Prostate gland (tissue), 2 donors: ENCODE data around the gene SNX13. TPM values are rescaled to one million over a fixed set of nuclear protein-coding genes. Genes with fewer than 3 reads are reported as not detected.

Experiments used
- DNase-seq: peaks from one replicate; pipeline ENCODE4 v3.0.0-alpha.2; 2019; ENCODE audit warnings: low spot score
- H3K27ac ChIP-seq, 2 donors: fragments of 200-600 bp; sonication (generic); 2 replicates each; pipeline ENCODE4 v1.5.1; 2017 to 2019
- H3K27me3 ChIP-seq: fragments of 200-600 bp; sonication (generic); replicated peaks from 2 replicates; pipeline ENCODE4 v1.5.1; 2019; ENCODE audit not compliant: insufficient read depth
- H3K36me3 ChIP-seq, 2 donors: fragments of 200-600 bp; sonication (generic); 1 replicate in 1 of 2; 2 replicates in 1 of 2; pipeline versions ENCODE4 v1.5.1 to v1.8.1; 2017 to 2019
- H3K4me1 ChIP-seq: fragments of 200-600 bp; sonication (generic); replicated peaks from 2 replicates; pipeline ENCODE4 v1.5.1; 2019
- H3K4me3 ChIP-seq, 2 donors: fragments of 200-600 bp; sonication (generic); 2 replicates each; pipeline ENCODE4 v1.5.1; 2017 to 2019
- H3K9me3 ChIP-seq: fragments of 200-600 bp; sonication (generic); 2 replicates; pipeline ENCODE4 v1.5.1; 2017
- CTCF ChIP-seq, 4 experiments: fragments of 200-600 bp in 2 of 4; fragments of 450-650 bp in 2 of 4; sonication (generic) in 2 of 4; IDR thresholded peaks; 1 replicate in 3 of 4; 2 replicates in 1 of 4; pipeline ENCODE4 v1.5.1; 2016 to 2019; ENCODE audit warnings: antibody characterized with exemption in 4 of 4, mild to moderate bottlenecking in 2 of 4, moderate library complexity in 2 of 4
- POLR2A ChIP-seq: fragments of 450-650 bp; IDR thresholded peaks from one replicate; pipeline ENCODE4 v1.6.1; 2016; ENCODE audit warnings: antibody characterized with exemption, mild to moderate bottlenecking
- POLR2AphosphoS5 ChIP-seq: sonication (generic); formaldehyde crosslinking; IDR thresholded peaks from one replicate; pipeline ENCODE4 v1.6.1; 2017; ENCODE audit warnings: antibody characterized with exemption
- WGBS: methylation state at CpG from one replicate; pipeline ENCODE4 v1.1.5; 2018; 5-methylcytosine and 5-hydroxymethylcytosine counted together
- intact Hi-C: fragments of 100-400 bp; cut with DNase I; formaldehyde crosslinking; loops from one replicate; pipeline ENCODE4 v1.14.2; 2022
- total RNA-seq, 2 donors: library from RNA; depleted of rRNA; stranded (reverse); fragments of >200 nt; gene quantifications; one replicate each; pipeline ENCODE4 v1.1.0, GENCODE V29; 2016

The SNX13 gene
- total RNA-seq, 2 donors from 2014 or later: 46.9 to 63.5 TPM

DNA sequence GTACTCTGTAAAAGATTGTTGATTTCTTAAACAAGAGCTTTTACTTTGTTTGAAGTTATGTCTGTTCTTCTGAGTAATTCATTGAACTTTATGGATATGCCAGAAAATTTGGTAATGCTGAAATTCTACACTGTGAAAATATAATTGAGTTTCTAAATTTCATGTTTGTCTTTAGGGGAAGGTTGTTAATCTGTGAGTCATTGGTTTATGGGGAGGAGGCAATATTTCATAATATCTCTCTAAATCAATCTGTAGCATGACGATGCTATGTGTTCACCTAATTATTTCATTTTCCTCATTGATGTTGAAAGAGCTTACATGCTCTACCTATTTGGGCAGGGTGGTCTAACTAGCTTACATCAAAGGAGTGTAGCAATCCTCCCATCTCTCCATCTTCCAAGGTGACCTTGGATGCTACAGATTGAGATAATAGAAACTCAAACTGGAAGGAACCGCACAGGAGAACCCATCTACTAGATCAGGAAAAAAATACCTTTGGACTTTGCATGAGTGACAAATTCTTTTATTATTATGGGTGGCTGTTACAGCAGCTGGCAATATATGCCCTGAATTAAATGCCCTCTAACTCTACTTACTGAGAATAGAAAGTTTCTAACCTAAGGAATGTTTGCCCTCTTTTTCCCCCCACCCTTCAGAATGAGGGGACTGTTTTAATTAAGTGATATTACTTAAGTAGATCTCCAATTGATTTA, 8.4 kb upstream of the SNX13 start:
- no peaks in the 10 kb centered on the region for H3K9me3 ChIP-seq
- TF ChIP-seq POLR2AphosphoS5 (no peak), POLR2A (no peak), CTCF (IDR thresholded peaks at IDR 0.05) (no peak)
- H3K27ac ChIP-seq: no peak overlapping the region
- 91% methylated on average over 2 of the region's 2 CpGs for WGBS
- no peak overlapping the region for H3K4me3 ChIP-seq
- no peaks in the 10 kb centered on the region for H3K36me3 ChIP-seq
- no peaks in the 10 kb centered on the region for H3K27me3 ChIP-seq
- no peak for DNase-seq
- no peaks in the 10 kb centered on the region for H3K4me1 ChIP-seq
- intact Hi-C loops: loop anchor here (10.0 kb wide), 1 partner anchor 396 kb away; no protein-coding TSS in a partner anchor

DNA sequence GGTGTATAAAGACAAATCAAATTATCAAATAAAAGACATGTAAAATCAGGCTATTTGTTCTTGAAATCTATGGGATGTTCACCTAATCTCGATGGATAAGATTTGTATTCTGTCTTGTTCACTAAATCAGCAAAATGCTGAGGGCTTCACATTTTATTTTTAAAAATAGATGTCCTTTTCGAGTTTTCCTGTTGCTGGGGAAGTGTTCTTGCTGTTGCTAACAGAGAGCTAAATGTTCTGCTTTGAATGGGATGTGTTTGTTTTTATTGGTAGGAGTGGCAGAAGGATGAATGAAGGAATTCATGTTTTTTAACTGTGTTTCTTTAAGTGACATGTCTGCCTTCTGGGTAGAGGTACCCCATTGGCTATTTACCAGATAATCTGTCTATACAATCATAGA, 7.3 kb upstream of the SNX13 start:
- H3K4me1 ChIP-seq: no peaks in the 10 kb centered on the region
- no peak overlapping the region for H3K4me3 ChIP-seq
- intact Hi-C loops: loop anchor here (10.0 kb wide), 1 partner anchor 397 kb away; no protein-coding TSS in a partner anchor
- WGBS: 53% methylated on average over 2 of the region's 2 CpGs
- H3K9me3 ChIP-seq: no peaks in the 10 kb centered on the region
- no peaks in the 10 kb centered on the region for H3K27me3 ChIP-seq
- no peaks in the 10 kb centered on the region for H3K36me3 ChIP-seq
- no peak for TF ChIP-seq CTCF (IDR thresholded peaks at IDR 0.05)
- no peak for TF ChIP-seq POLR2AphosphoS5
- TF ChIP-seq POLR2A: no peak
- no peak overlapping the region for H3K27ac ChIP-seq
- no peak for DNase-seq

DNA sequence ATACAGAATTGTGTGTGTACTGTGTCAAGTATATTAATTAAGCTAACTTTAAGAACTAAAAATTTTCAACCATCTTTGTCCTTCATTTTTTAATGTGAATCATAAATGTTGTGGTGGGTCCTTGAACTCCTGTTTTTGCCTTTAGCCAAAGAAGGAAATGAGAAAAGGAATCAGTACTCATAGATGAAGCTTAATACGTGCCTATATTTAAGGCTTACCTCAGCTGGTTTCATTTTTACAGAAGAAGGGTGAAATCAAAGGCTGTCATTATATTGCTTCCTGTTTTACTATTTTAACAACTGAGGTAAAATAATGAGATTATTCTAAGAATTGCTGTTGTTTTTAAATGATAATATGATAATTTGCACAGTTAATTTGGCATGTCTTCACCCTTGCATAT, 6.3 kb upstream of the SNX13 start:
- no peak overlapping the region for H3K27ac ChIP-seq
- H3K36me3 ChIP-seq: no peaks in the 10 kb centered on the region
- no peaks in the 10 kb centered on the region for H3K9me3 ChIP-seq
- TF ChIP-seq CTCF (IDR thresholded peaks at IDR 0.05): no peak
- no peaks in the 10 kb centered on the region for H3K4me1 ChIP-seq
- 79% methylated on average over 1 of the region's 1 CpG for WGBS
- H3K27me3 ChIP-seq: no peaks in the 10 kb centered on the region
- no peak for DNase-seq
- intact Hi-C loops: loop anchor here (10.0 kb wide), 1 partner anchor 398 kb away; no protein-coding TSS in a partner anchor
- no peak overlapping the region for H3K4me3 ChIP-seq

DNA sequence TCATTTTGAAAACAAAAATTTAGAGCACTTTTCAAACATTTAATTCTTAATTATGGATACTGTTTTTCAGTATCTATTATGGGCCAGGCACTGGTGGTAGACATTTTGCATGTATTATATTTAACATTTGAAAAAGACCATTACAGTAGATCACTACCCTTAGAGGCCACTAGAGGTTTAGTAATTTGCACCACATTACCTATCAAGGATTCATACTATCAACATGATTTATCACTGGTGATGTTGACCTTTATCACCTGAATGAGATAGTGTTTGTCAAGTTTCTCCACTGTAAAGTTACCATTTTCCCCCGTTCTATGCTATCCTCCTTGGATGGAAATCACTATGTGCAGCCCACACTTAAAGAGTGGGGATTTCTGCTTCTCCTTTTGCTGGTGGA, 4.4 kb upstream of the SNX13 start:
- intact Hi-C loops: loop anchor here (10.0 kb wide), 1 partner anchor 400 kb away; no protein-coding TSS in a partner anchor
- Histone ChIP-seq H3K36me3 (no peaks in the 10 kb centered on the region), H3K4me3 (no peak overlapping the region), H3K4me1 (no peaks in the 10 kb centered on the region), H3K27me3 (no peaks in the 10 kb centered on the region), H3K9me3 (no peaks in the 10 kb centered on the region), H3K27ac (no peak overlapping the region)
- WGBS: 84% methylated on average over 1 of the region's 1 CpG
- no peak for TF ChIP-seq POLR2AphosphoS5
- DNase-seq: no peak

DNA sequence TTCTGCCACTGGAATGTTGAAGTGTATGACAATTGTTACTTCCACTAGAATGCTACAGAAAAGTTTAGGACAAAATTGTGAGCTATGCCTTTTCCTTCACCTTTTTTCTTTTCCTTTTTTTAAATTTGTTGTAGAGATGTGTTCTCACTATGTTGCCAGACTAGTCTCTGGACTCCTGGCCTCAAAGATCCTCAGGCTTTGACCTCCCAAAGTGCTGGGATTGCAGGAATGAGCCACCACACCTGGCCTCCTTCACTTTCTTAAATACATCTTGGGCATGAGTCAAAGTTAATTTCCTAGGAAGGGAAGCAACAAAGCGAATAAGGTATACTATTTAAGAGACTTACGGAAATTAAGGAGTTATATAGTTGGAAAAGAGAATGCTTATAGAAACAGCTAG, 2.7 kb upstream of the SNX13 start:
- TF ChIP-seq POLR2AphosphoS5 (no peak), POLR2A (no peak), CTCF (IDR thresholded peaks at IDR 0.05) (no peak)
- Histone ChIP-seq H3K9me3 (no peaks in the 10 kb centered on the region), H3K36me3 (no peaks in the 10 kb centered on the region), H3K27ac (no peak overlapping the region), H3K27me3 (no peaks in the 10 kb centered on the region), H3K4me3 (no peak overlapping the region), H3K4me1 (no peaks in the 10 kb centered on the region)
- no peak for DNase-seq
- intact Hi-C loops: loop anchor here (10.0 kb wide), 1 partner anchor 402 kb away; no protein-coding TSS in a partner anchor
- whole genome bisulfite sequencing: 100% methylated on average over 2 of the region's 2 CpGs
